CD4-positive, alpha-beta T cell (primary cell): ENCODE measurements around the gene HPCAL1. TPM values are rescaled to one million over a fixed set of nuclear protein-coding genes. Genes with fewer than 3 reads are reported as not detected.
A peak's percentile ranks its signal among the peaks of the same experiment; 100 is the strongest.

ENCODE experiments used
- ATAC-seq: fragments of 200-7000 bp; cut with Tn5 transposase; one replicate; pipeline ENCODE4 v1.10.0; 2022; ENCODE audit warnings: mild to moderate bottlenecking; ENCODE audit not compliant: poor library complexity
- CTCF ChIA-PET: fragments of 350-600 bp; sonication (Branson Sonifier 250); formaldehyde crosslinking; loops from one replicate; lab custom pipeline; 2021; ENCODE audit warnings: antibody characterized with exemption, inconsistent platforms; lab: Charles Lee
- POLR2A ChIA-PET: fragments of 350-600 bp; sonication (Branson Sonifier 250); formaldehyde crosslinking; loops from one replicate; lab custom pipeline; 2021; ENCODE audit warnings: antibody characterized with exemption, inconsistent platforms; lab: Charles Lee
- DNase-seq, 14 experiments: peaks; one replicate each; pipeline ENCODE4 v3.0.0-alpha.2; 2013 to 2020; ENCODE audit warnings: mixed read lengths in 2 of 14
- H3K27ac ChIP-seq, 2 donors: one replicate each; pipeline versions ENCODE4 v1.5.1 to v1.7.0; 2013; ENCODE audit warnings: low read length in 2 of 2, low read depth in 1 of 2, mild to moderate bottlenecking in 1 of 2
- H3K27me3 ChIP-seq, 2 experiments: 1 replicate in 1 of 2; 2 replicates in 1 of 2; pipeline versions ENCODE4 v1.6.1 to v1.7.0; 2013; ENCODE audit warnings: low read length in 2 of 2, control low read depth in 1 of 2, mild to moderate bottlenecking in 1 of 2, moderate library complexity in 1 of 2; ENCODE audit not compliant: insufficient read depth in 2 of 2, control insufficient read depth in 1 of 2
- H3K36me3 ChIP-seq: one replicate; pipeline ENCODE4 v1.6.1; 2013; ENCODE audit warnings: low read length, control low read depth; ENCODE audit not compliant: insufficient read depth
- H3K4me1 ChIP-seq: one replicate; pipeline ENCODE4 v1.6.1; 2013; ENCODE audit warnings: low read length, control low read depth; ENCODE audit not compliant: insufficient read depth
- H3K4me3 ChIP-seq: one replicate; pipeline ENCODE4 v1.5.1; 2013; ENCODE audit warnings: mild to moderate bottlenecking, low read length, moderate library complexity
- H3K9me3 ChIP-seq, 2 experiments: 1 replicate in 1 of 2; 2 replicates in 1 of 2; pipeline versions ENCODE4 v1.6.1 to v1.7.0; 2013; ENCODE audit warnings: low read length in 2 of 2, mild to moderate bottlenecking in 2 of 2, control low read depth in 1 of 2, moderate library complexity in 1 of 2; ENCODE audit not compliant: control insufficient read depth in 1 of 2, insufficient read depth in 1 of 2
- H3K27ac Mint-ChIP-seq: one replicate; pipeline ENCODE4 v1.8.0; 2020; ENCODE audit warnings: mixed read lengths
- H3K27me3 Mint-ChIP-seq: one replicate; pipeline ENCODE4 v1.8.0; 2021; ENCODE audit warnings: mixed read lengths
- H3K36me3 Mint-ChIP-seq: one replicate; pipeline ENCODE4 v1.8.0; 2021; ENCODE audit warnings: low read depth, mixed read lengths
- H3K4me1 Mint-ChIP-seq: one replicate; pipeline ENCODE4 v1.8.0; 2021; ENCODE audit warnings: low read depth, mixed read lengths
- H3K4me3 Mint-ChIP-seq: one replicate; pipeline ENCODE4 v1.8.0; 2020; ENCODE audit warnings: mild to moderate bottlenecking, mixed read lengths
- H3K9me3 Mint-ChIP-seq: one replicate; pipeline ENCODE4 v1.8.0; 2020; ENCODE audit warnings: mixed read lengths
- CTCF ChIP-seq: fragments of 200-600 bp; IDR thresholded peaks from one replicate; pipeline ENCODE4 v1.8.0; 2022; ENCODE audit warnings: antibody characterized with exemption, mild to moderate bottlenecking
- intact Hi-C, 2 experiments: fragments of 100-400 bp; cut with DNase I in 1 of 2; cut with micrococcal nuclease in 1 of 2; formaldehyde crosslinking; loops; one replicate each; pipeline versions ENCODE4 v1.15.1 to v1.9.0; 2023 to 2025; cut with DNase I, micrococcal nuclease
- total RNA-seq, 174 experiments: library from RNA in 2 of 174; stranded (reverse) in 2 of 174; gene quantifications; one replicate each; pipeline ENCODE4 v1.2.3 and lab custom pipeline; 2021 to 2026

HPCAL1 gene
- total RNA-seq, 2 experiments from 2014 or later, result 24.9 to 27.9 TPM

- H3K27me3 ChIP-seq, result no peaks in the 10 kb centered on the region
- intact Hi-C loops, result loop anchor here (5.0 to 10.0 kb wide), 2 partner anchors 263 to 331 kb away; no protein-coding TSS in a partner anchor
- no peak overlapping the region for H3K4me3 Mint-ChIP-seq
- no peaks in the 10 kb centered on the region for H3K9me3 ChIP-seq
- H3K27me3 Mint-ChIP-seq, result no peaks in the 10 kb centered on the region
- H3K36me3 ChIP-seq, result peaks cover 15% of the 10 kb centered on the region
- no peak overlapping the region for H3K27ac Mint-ChIP-seq
- TF ChIP-seq CTCF, result no peak
- no peak for ATAC-seq
- ChIA-PET CTCF (no interaction called here), POLR2A (interaction anchor here (2.9 to 5.8 kb wide), 2 partner anchors 23 to 75 kb away, joined by 14 to 51 read pairs; no protein-coding TSS in a partner anchor)
- H3K27ac ChIP-seq, result no peak overlapping the region
- no peaks in the 10 kb centered on the region for H3K9me3 Mint-ChIP-seq
- H3K36me3 Mint-ChIP-seq, result peaks cover 36% of the 10 kb centered on the region
- peaks cover 65% of the 10 kb centered on the region for H3K4me1 Mint-ChIP-seq
- DNase-seq, result no peak
- H3K4me1 ChIP-seq, result peaks cover 74% of the 10 kb centered on the region
- H3K4me3 ChIP-seq, result no peak overlapping the region
Observed at GRCh38 chr2:10405448-10405847, 102.7 kb downstream of the HPCAL1 start.

GRCh38 chr2:10406016-10406415, 103.3 kb downstream of the HPCAL1 start:
- ChIA-PET POLR2A (interaction anchor here (2.9 to 5.8 kb wide), 2 partner anchors 23 to 76 kb away, joined by 14 to 51 read pairs; no protein-coding TSS in a partner anchor), CTCF (no interaction called here)
- Histone ChIP-seq H3K27ac (no peak overlapping the region), H3K27me3 (no peaks in the 10 kb centered on the region), H3K4me3 (no peak overlapping the region), H3K4me1 (peaks cover 68% of the 10 kb centered on the region), H3K36me3 (peaks cover 19% of the 10 kb centered on the region), H3K9me3 (no peaks in the 10 kb centered on the region)
- peak overlapping the region; percentile 87 for H3K27ac Mint-ChIP-seq
- intact Hi-C loops, result loop anchor here (5.0 to 10.0 kb wide), 2 partner anchors 264 to 331 kb away; no protein-coding TSS in a partner anchor
- DNase-seq, result no peak
- TF ChIP-seq CTCF, result no peak
- peaks cover 60% of the 10 kb centered on the region for H3K4me1 Mint-ChIP-seq
- no peaks in the 10 kb centered on the region for H3K27me3 Mint-ChIP-seq
- no peak for ATAC-seq
- H3K36me3 Mint-ChIP-seq, result peaks cover 30% of the 10 kb centered on the region
- no peak overlapping the region for H3K4me3 Mint-ChIP-seq
- no peaks in the 10 kb centered on the region for H3K9me3 Mint-ChIP-seq

GRCh38 chr2:10406491-10407188, 103.9 kb downstream of the HPCAL1 start:
- CTCF ChIA-PET, result interaction anchor here (3.0 to 3.9 kb wide), 2 partner anchors 28 to 282 kb away, joined by 23 to 45 read pairs; partner anchors contain the start of gene RRM2
- Histone ChIP-seq H3K27ac (peak overlapping the region; percentile 47 to 55), H3K9me3 (no peaks in the 10 kb centered on the region), H3K36me3 (peaks cover 22% of the 10 kb centered on the region), H3K4me3 (no peak overlapping the region), H3K4me1 (peaks cover 62% of the 10 kb centered on the region), H3K27me3 (no peaks in the 10 kb centered on the region)
- ATAC-seq (no peak), DNase-seq (no peak)
- Mint-ChIP-seq H3K4me1 (peaks cover 53% of the 10 kb centered on the region), H3K27me3 (no peaks in the 10 kb centered on the region), H3K4me3 (no peak overlapping the region), H3K36me3 (peaks cover 24% of the 10 kb centered on the region), H3K9me3 (no peaks in the 10 kb centered on the region), H3K27ac (peak overlapping the region; percentile 87)
- POLR2A ChIA-PET, result interaction anchor here (1.4 to 5.8 kb wide), 6 partner anchors 15 to 104 kb away, joined by 3 to 66 read pairs (median 16); partner anchors contain the start of genes HPCAL1 and ODC1
- no peak for TF ChIP-seq CTCF
- intact Hi-C loops, result loop anchor here (5.0 to 10.0 kb wide), 2 partner anchors 264 to 332 kb away; no protein-coding TSS in a partner anchor
